GM21367 (cell line): Measurements from ENCODE around the gene DISC1.

Source experiments
- ATAC-seq: cut with Tn5 transposase; IDR thresholded peaks from one replicate; pipeline ENCODE4 v1.9.1; 2021; ENCODE audit not compliant: unreplicated experiment

The DISC1 gene

GRCh38 chr1:232018231-232019025, 391.8 kb downstream of the DISC1 start:
- no peak for ATAC-seq

- no peak for ATAC-seq
Measured at GRCh38 chr1:232019026-232019340, 392.4 kb downstream of the DISC1 start.

GRCh38 chr1:232020352-232020751, 393.8 kb downstream of the DISC1 start:
- ATAC-seq: no peak

GRCh38 chr1:232029315-232029714, 402.7 kb downstream of the DISC1 start:
- no peak for ATAC-seq

- no peak for ATAC-seq
Measured at GRCh38 chr1:232031156-232031555, 404.6 kb downstream of the DISC1 start.

- no peak for ATAC-seq
Measured at GRCh38 chr1:232033285-232033684, 406.7 kb downstream of the DISC1 start.

GRCh38 chr1:232034556-232034955, 408.0 kb downstream of the DISC1 start:
- no peak for ATAC-seq

- ATAC-seq: no peak
Measured at GRCh38 chr1:232036181-232036933, 409.8 kb downstream of the DISC1 start.

GRCh38 chr1:232037774-232038388, 411.3 kb downstream of the DISC1 start:
- no peak for ATAC-seq

- ATAC-seq: no peak
Measured at GRCh38 chr1:232038706-232039677, 412.4 kb downstream of the DISC1 start.

GRCh38 chr1:232040260-232040659, 413.7 kb downstream of the DISC1 start:
- no peak for ATAC-seq

GRCh38 chr1:232044728-232045127, 418.1 kb downstream of the DISC1 start:
- ATAC-seq: no peak

- ATAC-seq: no peak
Measured at GRCh38 chr1:232045139-232045994, 418.8 kb downstream of the DISC1 start.

- ATAC-seq: no peak
Measured at GRCh38 chr1:232046451-232047306, 420.1 kb downstream of the DISC1 start.

GRCh38 chr1:232047473-232047872, 420.9 kb downstream of the DISC1 start:
- ATAC-seq: no peak

- no peak for ATAC-seq
Measured at GRCh38 chr1:232048481-232048880, 421.9 kb downstream of the DISC1 start.

GRCh38 chr1:232049335-232049734, 422.7 kb downstream of the DISC1 start:
- ATAC-seq: no peak

GRCh38 chr1:232057217-232057895, 430.8 kb downstream of the DISC1 start:
- no peak for ATAC-seq
